ENCODE results near the gene BBS7. TPM values are rescaled to one million over a fixed set of nuclear protein-coding genes. Genes with fewer than 3 reads are reported as not detected.
A peak's percentile ranks its signal among the peaks of the same experiment; 100 is the strongest.

The BBS7 gene
- total and polyA plus RNA-seq, 2 donors (not counting 3 experiments of a cell fraction or from before 2014, with no cell fraction given) = 20.0 to 21.7 TPM

GRCh38 chr4:121800961-121801714 lies 69.1 kb downstream of the BBS7 start, which contains the start of gene EXOSC9:
Gene EXOSC9 (plus strand): TSS chr4:121801323. CDS start chr4:121801425, 102 bp downstream.
- Histone ChIP-seq H3K27me3 (ENCODE audit: control insufficient read depth in 2 of 2, insufficient read depth in 2 of 2, low read length in 2 of 2) (no peaks in the 10 kb centered on the region), H3K27ac (ENCODE audit: insufficient read depth, low read depth, low read length) (peak within 1 kb of the TSS; percentile 80), H2AFZ (ENCODE audit: low read depth, low read length) (peak within 1 kb of the TSS; percentile 97), H4K20me1 (replicated peaks; ENCODE audit: control insufficient read depth, extremely low read depth, insufficient read depth, low read length) (no peaks in the 10 kb centered on the region), H3K4me2 (ENCODE audit: insufficient read depth, low read length) (peak within 1 kb of the TSS; percentile 99), H3K9ac (replicated peaks; ENCODE audit: extremely low read depth, insufficient read depth, low read length) (peak within 1 kb of the TSS; percentile 95), H3K79me2 (ENCODE audit: control insufficient read depth, insufficient read depth, low read length) (peaks cover 15% of the 10 kb centered on the region), H3K9me1 (replicated peaks; ENCODE audit: control insufficient read depth, extremely low read depth, insufficient read depth, low read length) (no peaks in the 10 kb centered on the region), H3K9me3 (replicated peaks; ENCODE audit: control insufficient read depth, insufficient read depth, low read length) (no peaks in the 10 kb centered on the region), H3K4me3 (replicated peaks in 1 of 3; ENCODE audit: insufficient read depth in 1 of 3, low read depth in 1 of 3, low read length in 3 of 3) (peak within 1 kb of the TSS; percentile 84 to 93 (median 84)), H3K36me3 (ENCODE audit: control insufficient read depth in 2 of 2, extremely low read depth in 1 of 2, insufficient read depth in 2 of 2, low read length in 2 of 2) (peaks cover 3 to 5% of the 10 kb centered on the region in 2 experiments), H3K4me1 (ENCODE audit: control insufficient read depth, extremely low read depth, insufficient read depth, low read length) (peaks cover 11% of the 10 kb centered on the region)
- dilution Hi-C loops (cut with MboI; ENCODE audit: extremely low pct_ligation_motif_present, low sequenced_read_pairs) (no loop called here), intact Hi-C loops (cut with micrococcal nuclease) (loop anchor here (1.0 kb wide), 3 partner anchors 22 to 104 kb away; partner anchors contain the start of genes BBS7 and CCNA2)
- ChIA-PET POLR2A (interaction anchor here (1.3 kb wide), 1 partner anchor 11 kb away, joined by 3 read pairs; no protein-coding TSS in a partner anchor), CTCF (interaction anchor here (0.8 to 1.4 kb wide), 3 partner anchors 11 to 23 kb away, joined by 3 to 6 read pairs (median 4); no protein-coding TSS in a partner anchor)
- FAIRE-seq = peak; percentile 91
- TSS peak; percentile 73 for BruUV-seq (replicated peaks)
- no peak for TF ChIP-seq MYC (IDR thresholded peaks at IDR 0.05; ENCODE audit: low read depth, low read length)
- TF ChIP-seq GATA2 (IDR thresholded peaks at IDR 0.05; ENCODE audit: insufficient read depth, insufficient read length, low read depth, low read length) = no peak
- TF ChIP-seq POLR2A (IDR thresholded peaks at IDR 0.05; ENCODE audit: low read depth, low read length) = peak; percentile 91
- peak; percentile 90 for TF ChIP-seq POLR2AphosphoS5 (IDR thresholded peaks at IDR 0.05; ENCODE audit: insufficient read depth, low read depth, low read length)
- TF ChIP-seq FOS (IDR thresholded peaks at IDR 0.05; ENCODE audit: borderline replicate concordance, insufficient read depth, low read length) = no peak
- TF ChIP-seq JUN (IDR thresholded peaks at IDR 0.05; ENCODE audit: borderline replicate concordance, insufficient read depth, insufficient read length, low read depth) = peak; percentile 44
- no peak for TF ChIP-seq CTCF (IDR thresholded peaks at IDR 0.05; ENCODE audit: extremely low read depth in 1 of 2, insufficient read depth in 1 of 2, low read depth in 1 of 2, low read length in 2 of 2)
- no peak for TF ChIP-seq EZH2 (IDR thresholded peaks at IDR 0.05; ENCODE audit: borderline replicate concordance, low read depth, low read length, severe bottlenecking)
- no peak for TF ChIP-seq MAX (IDR thresholded peaks at IDR 0.05; ENCODE audit: insufficient read depth, insufficient read length)
- DNase-seq (ENCODE audit: low read depth, low spot score) = peak; percentile 96
